ENCODE data around the gene PRKCE. TPM values are rescaled to one million over a fixed set of nuclear protein-coding genes. Genes with fewer than 3 reads are reported as not detected.

The PRKCE gene
- polyA plus RNA-seq, 3 donors, result 1.3 to 7.7 (median 2.3) TPM

DNA sequence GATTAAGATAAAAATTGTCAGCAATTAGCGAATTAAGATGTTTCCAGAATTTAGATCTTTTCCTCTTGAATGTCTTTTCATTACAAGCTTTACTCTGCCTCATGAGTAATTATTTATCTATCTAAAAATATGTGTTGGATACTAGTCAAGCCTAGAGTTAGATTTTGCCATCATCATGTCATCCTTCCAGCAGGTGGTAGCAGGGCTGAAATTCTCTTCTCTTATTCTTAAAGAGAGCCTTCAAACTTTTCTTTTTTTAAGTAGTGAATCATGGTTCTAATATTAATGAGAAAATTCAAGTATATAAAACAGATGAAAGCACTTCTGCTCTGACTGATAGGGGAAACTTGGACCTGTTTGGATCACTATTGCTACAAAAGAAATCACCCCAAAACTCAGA, 405.1 kb downstream of the PRKCE start:
- H3K9me3 Mint-ChIP-seq, result peaks cover 1 to 10% (median 6%) of the 10 kb centered on the region in 7 donors
- Histone ChIP-seq H3K4me1 (ENCODE audit: control insufficient read depth in 1 of 2, insufficient read depth in 2 of 2, low read length in 2 of 2) (peaks cover 3 to 7% of the 10 kb centered on the region in 2 donors), H3K9me3 (replicated peaks in 1 of 2; ENCODE audit: control insufficient read depth in 1 of 2, insufficient read depth in 1 of 2, low read length in 2 of 2) (no peaks in the 10 kb centered on the region), H3K4me3 (replicated peaks in 1 of 3; ENCODE audit: low read depth in 2 of 3, low read length in 3 of 3) (no peak overlapping the region), H3K4me2 (replicated peaks; ENCODE audit: extremely low read depth, low read length, poor library complexity, severe bottlenecking) (no peak overlapping the region), H3K27me3 (ENCODE audit: control insufficient read depth in 2 of 2, insufficient read depth in 2 of 2, low read length in 2 of 2) (no peaks in the 10 kb centered on the region), H3K27ac (ENCODE audit: low read depth in 1 of 2, low read length in 2 of 2) (no peak overlapping the region), H2AFZ (ENCODE audit: insufficient read depth, low read depth, low read length, poor library complexity, severe bottlenecking) (no peak overlapping the region), H3K36me3 (replicated peaks in 1 of 2; ENCODE audit: control insufficient read depth in 1 of 2, insufficient read depth in 2 of 2, low read length in 2 of 2) (no peaks in the 10 kb centered on the region), H3K79me2 (ENCODE audit: insufficient read depth, low read length) (no peaks in the 10 kb centered on the region), H4K20me1 (ENCODE audit: insufficient read depth, low read length) (no peaks in the 10 kb centered on the region), H3K9ac (ENCODE audit: insufficient read depth, low read length, poor library complexity, severe bottlenecking) (no peak overlapping the region)
- H3K27me3 Mint-ChIP-seq (ENCODE audit: low read depth in 3 of 3), result peaks cover 0 to 1% (median 0%) of the 10 kb centered on the region in 3 donors
- peaks cover 14% of the 10 kb centered on the region for H3K4me1 Mint-ChIP-seq
- peak overlapping the region in 1 of 7 donors; percentile 41 for H3K27ac Mint-ChIP-seq
- intact Hi-C loops (cut with micrococcal nuclease), result no loop called here
- no peak overlapping the region for H3K4me3 Mint-ChIP-seq
- no CpG with 5 or more reads among the region's 1 CpG for WGBS (ENCODE audit: insufficient coverage)
- no peak for DNase-seq
- TF ChIP-seq, protein P1, sequence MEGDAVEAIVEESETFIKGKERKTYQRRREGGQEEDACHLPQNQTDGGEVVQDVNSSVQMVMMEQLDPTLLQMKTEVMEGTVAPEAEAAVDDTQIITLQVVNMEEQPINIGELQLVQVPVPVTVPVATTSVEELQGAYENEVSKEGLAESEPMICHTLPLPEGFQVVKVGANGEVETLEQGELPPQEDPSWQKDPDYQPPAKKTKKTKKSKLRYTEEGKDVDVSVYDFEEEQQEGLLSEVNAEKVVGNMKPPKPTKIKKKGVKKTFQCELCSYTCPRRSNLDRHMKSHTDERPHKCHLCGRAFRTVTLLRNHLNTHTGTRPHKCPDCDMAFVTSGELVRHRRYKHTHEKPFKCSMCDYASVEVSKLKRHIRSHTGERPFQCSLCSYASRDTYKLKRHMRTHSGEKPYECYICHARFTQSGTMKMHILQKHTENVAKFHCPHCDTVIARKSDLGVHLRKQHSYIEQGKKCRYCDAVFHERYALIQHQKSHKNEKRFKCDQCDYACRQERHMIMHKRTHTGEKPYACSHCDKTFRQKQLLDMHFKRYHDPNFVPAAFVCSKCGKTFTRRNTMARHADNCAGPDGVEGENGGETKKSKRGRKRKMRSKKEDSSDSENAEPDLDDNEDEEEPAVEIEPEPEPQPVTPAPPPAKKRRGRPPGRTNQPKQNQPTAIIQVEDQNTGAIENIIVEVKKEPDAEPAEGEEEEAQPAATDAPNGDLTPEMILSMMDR (IDR thresholded peaks at IDR 0.05), result no peak
- H3K36me3 Mint-ChIP-seq, result peaks cover 15 to 19% of the 10 kb centered on the region in 2 donors

DNA sequence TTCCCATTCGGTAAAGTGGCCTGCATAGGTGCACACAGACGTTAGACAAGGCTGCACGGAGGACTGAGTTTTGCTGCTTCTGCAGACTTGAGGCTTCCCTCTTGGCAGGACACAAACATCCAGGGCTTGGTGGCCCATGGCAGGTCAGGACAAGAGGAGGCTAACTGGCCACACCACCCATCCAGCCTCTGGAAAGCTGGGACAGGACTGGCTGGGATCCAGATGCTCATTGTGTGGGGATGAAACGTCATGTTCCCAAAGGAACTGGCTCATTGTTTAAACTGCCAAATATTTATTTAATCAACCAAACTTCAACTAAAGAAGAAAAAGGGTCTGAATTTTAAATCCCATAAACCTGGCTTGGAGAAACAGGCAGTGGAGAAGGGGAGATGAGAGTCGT, 406.7 kb downstream of the PRKCE start:
- no peaks in the 10 kb centered on the region for H3K9me3 ChIP-seq (replicated peaks in 1 of 2; ENCODE audit: control insufficient read depth in 1 of 2, insufficient read depth in 1 of 2, low read length in 2 of 2)
- Mint-ChIP-seq H3K4me1 (peaks cover 14% of the 10 kb centered on the region), H3K27me3 (ENCODE audit: low read depth in 3 of 3) (peaks cover 0 to 1% (median 0%) of the 10 kb centered on the region in 3 donors), H3K4me3 (no peak overlapping the region), H3K27ac (no peak overlapping the region), H3K36me3 (peaks cover 6 to 13% of the 10 kb centered on the region in 2 donors), H3K9me3 (peaks cover 0 to 3% (median 2%) of the 10 kb centered on the region in 7 donors)
- H3K79me2 ChIP-seq (ENCODE audit: insufficient read depth, low read length), result no peaks in the 10 kb centered on the region
- intact Hi-C loops (cut with micrococcal nuclease), result no loop called here
- TF ChIP-seq, protein P1 (IDR thresholded peaks at IDR 0.05), result no peak
- H2AFZ ChIP-seq (ENCODE audit: insufficient read depth, low read depth, low read length, poor library complexity, severe bottlenecking), result no peak overlapping the region
- H3K36me3 ChIP-seq (replicated peaks in 1 of 2; ENCODE audit: control insufficient read depth in 1 of 2, insufficient read depth in 2 of 2, low read length in 2 of 2), result no peaks in the 10 kb centered on the region
- peaks cover 3 to 5% of the 10 kb centered on the region in 2 donors for H3K4me1 ChIP-seq (ENCODE audit: control insufficient read depth in 1 of 2, insufficient read depth in 2 of 2, low read length in 2 of 2)
- H3K4me3 ChIP-seq (replicated peaks in 1 of 3; ENCODE audit: low read depth in 2 of 3, low read length in 3 of 3), result no peak overlapping the region
- 98% methylated on average over 4 of the region's 5 CpGs for WGBS (ENCODE audit: insufficient coverage)
- no peak overlapping the region for H3K9ac ChIP-seq (ENCODE audit: insufficient read depth, low read length, poor library complexity, severe bottlenecking)
- H3K27me3 ChIP-seq (ENCODE audit: control insufficient read depth in 2 of 2, insufficient read depth in 2 of 2, low read length in 2 of 2), result no peaks in the 10 kb centered on the region
- H3K27ac ChIP-seq (ENCODE audit: low read depth in 1 of 2, low read length in 2 of 2), result no peak overlapping the region
- DNase-seq, result no peak
- no peak overlapping the region for H3K4me2 ChIP-seq (replicated peaks; ENCODE audit: extremely low read depth, low read length, poor library complexity, severe bottlenecking)
- no peaks in the 10 kb centered on the region for H4K20me1 ChIP-seq (ENCODE audit: insufficient read depth, low read length)
